ENCODE results near the gene SLC6A8.
"Not testable (repeated sequence)": the region's sequence is repeated elsewhere in the genome, so short reads cannot be mapped to it uniquely, and the experiment has no call there.

Gene SLC6A8

DNA sequence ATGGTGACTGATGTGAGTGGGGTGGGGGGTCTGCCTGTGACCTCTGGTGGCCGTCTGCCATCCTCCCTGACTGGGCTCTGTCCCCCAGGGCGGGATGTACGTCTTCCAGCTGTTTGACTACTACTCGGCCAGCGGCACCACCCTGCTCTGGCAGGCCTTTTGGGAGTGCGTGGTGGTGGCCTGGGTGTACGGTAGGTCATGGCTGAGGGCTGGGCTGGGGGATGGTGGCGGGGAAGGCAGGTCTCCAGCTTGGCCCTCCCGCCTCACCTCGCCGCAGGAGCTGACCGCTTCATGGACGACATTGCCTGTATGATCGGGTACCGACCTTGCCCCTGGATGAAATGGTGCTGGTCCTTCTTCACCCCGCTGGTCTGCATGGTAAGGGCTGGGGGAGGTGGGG is 6.5 kb downstream of the SLC6A8 start:
- not testable (repeated sequence) for DNase-seq

- DNase-seq: no peak
Observed at GRCh38 chrX:153694687-153695270, 7.1 kb downstream of the SLC6A8 start.

DNA sequence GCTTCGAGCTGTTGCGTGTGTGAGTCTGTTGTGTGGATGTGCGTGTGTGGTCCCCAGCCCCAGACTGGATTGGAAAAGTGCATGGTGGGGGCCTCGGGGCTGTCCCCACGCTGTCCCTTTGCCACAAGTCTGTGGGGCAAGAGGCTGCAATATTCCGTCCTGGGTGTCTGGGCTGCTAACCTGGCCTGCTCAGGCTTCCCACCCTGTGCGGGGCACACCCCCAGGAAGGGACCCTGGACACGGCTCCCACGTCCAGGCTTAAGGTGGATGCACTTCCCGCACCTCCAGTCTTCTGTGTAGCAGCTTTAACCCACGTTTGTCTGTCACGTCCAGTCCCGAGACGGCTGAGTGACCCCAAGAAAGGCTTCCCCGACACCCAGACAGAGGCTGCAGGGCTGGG is 8.4 kb downstream of the SLC6A8 start:
- DNase-seq: no peak

- DNase-seq: not testable (repeated sequence)
Observed at GRCh38 chrX:153696538-153696937, 8.8 kb downstream of the SLC6A8 start.

DNA sequence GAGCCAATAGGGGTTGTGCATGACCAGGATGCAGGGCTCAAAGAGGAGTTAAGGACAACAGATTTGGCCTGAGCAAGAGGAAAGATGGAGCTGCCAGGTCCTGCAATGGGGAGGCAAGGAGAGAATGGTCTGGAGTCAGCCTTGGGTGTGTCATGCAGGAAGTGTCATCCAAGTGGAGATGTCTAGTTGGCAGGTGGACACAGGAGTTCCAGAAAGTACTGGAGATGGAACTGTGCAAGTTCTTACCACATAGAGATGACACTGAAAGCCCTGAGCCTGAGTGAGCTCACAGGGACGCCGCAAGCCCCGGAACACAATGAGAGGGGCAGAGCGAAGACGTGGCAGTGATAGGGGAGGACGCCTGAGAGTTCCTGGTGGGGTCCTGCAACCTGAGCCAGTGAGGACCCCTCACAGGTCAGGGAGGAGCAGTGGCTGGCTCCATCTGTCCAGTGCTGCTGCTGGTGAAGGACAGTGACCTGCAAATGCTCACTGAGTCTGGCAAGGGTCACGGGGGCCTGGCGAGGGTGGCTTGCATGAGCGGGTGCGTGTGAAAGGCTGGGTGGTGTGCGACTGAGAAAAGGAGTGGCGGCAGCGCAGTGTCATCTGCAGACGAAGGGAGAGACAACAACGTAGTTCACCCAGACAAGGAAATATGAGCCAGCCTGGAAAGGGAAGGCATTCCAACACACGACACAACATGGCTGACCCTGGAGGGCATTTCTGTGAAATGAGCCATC is 9.4 kb downstream of the SLC6A8 start:
- not testable (repeated sequence) for DNase-seq

DNA sequence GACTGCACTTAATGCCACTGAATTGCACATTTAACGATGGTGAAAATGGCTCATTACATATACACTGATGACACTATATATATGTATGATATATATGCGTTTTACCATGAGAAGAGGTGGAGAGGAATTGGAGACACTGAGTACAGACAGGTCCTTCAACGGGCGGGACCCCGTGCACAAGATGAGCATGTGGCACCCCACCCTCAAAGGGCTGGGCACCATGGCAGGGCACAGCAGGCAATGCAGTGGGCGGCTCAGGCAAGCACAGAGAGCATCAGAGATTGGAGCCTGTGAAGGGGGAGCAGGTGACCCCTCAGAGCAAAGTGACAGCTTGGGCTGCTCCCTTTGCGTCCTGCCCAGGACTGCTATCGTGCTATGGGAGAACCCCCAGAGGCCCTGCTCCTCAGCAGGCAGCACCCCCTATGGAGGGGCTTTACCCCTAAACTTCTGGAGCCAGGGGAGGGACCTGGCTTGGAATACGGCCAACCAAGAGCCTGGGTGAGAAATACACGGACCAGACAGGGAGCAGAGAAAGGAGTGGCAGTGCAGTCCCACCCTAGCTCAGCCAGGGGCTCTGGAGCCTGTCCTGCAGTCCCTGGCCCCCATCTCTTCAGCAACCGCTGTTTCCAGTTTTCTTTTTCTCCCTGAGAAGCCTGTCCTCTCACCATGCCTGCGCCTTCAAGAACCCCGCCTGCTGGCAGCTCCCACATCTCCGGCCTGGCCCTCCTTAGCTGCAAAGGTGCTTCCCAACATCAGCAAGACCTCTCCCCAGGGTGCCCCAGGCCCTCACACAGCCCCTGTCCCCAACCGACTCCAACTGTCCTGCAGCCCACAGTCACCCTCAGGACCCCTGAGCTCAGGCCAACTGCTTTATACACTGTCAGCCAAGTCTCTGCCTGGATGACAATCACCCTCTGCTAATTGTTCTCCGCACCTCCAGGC is 10.5 kb downstream of the SLC6A8 start:
- DNase-seq: no peak

GRCh38 chrX:153699210-153699783 is 11.6 kb downstream of the SLC6A8 start:
- DNase-seq: not testable (repeated sequence)

DNA sequence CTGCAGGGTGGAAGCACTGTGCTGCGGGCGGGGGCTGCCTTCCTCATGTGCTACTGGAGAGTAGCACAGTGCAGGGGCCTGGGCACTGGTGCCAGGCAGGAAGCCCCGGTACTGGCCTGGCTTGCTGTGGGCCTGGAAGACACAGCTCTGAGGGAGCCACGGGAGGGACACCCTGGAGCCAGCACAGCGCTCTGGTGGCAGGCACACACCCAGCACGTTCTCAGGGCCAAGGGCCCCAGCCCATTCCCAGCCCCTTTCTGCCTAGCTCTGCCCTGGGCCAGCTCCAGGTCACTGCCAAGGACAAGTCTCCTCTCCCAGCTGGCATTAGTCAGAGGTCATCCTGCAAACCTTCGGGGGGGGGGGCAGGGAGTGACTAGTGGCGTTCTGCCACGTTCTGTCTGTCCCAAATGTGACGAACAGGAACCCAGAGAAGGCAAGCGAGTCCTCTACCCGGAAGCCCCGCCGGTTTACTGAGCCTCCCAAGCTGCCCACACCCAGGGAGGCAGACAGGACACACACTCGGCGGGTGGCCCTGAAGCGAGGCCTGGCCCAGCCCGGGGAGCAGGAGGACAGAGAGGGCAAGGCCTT is 12.2 kb downstream of the SLC6A8 start:
- not testable (repeated sequence) for DNase-seq

DNA sequence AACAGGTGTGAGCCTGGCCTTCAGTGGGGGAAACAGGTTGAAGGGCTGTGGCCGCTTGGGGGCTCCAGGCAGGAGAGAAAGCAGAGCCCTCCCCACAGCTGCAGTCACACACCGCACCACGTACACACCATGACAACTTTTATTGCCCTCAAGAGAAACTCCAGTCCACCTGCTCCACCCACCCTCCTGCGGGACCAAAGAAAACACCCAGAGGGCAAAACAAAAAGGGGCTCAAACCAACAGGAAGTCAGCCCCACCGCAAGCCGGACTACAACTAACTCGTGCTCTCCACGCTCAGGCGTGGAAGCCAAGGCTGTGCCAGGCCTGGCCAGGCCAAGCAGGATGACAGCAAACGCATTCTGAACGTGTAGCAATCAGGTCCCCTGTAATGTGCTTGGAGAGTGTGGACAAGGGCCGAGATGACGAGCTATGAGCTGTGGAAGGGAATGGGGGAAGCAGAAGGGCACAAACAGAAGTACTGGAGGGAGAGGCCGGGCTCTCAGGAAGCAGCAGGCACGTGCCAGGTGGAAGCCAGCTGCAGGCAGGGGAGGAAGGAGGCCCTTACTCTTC is 12.7 kb downstream of the SLC6A8 start:
- no peak for DNase-seq

DNA sequence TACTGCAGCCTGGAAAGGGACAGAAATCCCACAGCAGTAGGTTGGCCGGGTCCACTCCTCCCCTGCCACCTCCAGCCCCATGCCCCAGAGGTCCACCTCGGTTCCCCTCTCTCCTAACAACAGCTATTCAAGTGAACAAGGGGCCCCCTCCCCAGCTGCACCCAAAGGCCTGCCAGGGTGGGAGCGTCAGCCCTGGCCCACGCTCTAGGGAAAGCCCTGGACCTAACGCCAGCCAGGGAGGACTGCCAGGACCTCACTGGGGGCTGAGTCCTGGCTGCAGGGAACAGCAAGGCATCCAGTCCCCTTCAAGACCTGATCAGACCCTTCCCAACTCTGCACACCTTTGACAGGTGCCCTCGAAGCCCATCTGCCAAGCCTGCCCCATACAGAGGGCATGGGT is 13.2 kb downstream of the SLC6A8 start:
- DNase-seq: no peak

GRCh38 chrX:153701706-153702105 is 14.0 kb downstream of the SLC6A8 start:
- DNase-seq: no peak

GRCh38 chrX:153702336-153703035 is 14.8 kb downstream of the SLC6A8 start:
- DNase-seq: no peak

GRCh38 chrX:153703036-153703370 is 15.3 kb downstream of the SLC6A8 start:
- no peak for DNase-seq

DNA sequence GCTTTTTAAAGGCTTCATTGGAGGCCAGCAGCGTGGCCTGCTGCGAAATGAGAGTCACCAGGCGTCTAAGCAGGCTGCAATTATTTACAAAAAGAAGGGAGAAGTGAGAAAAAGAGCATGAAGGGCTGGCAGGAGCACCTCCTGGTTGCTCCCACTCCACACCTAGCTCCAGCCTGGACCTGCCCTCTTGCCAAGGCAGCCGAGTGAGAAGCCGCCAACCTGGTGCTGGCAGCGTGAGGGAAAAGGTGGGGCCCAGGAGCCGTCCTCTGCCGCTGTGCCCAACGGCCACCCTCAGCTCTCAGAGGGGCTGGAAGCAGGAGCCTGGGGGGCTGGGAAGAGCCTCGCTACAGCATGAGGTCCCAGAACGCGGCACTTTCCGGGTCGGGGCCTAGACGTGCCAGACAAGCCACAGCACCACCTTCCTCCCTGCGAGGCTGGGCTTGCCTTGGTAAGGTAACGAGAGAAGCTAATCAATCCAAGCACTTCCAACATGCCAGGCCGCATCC is 16.3 kb downstream of the SLC6A8 start:
- DNase-seq: no peak

DNA sequence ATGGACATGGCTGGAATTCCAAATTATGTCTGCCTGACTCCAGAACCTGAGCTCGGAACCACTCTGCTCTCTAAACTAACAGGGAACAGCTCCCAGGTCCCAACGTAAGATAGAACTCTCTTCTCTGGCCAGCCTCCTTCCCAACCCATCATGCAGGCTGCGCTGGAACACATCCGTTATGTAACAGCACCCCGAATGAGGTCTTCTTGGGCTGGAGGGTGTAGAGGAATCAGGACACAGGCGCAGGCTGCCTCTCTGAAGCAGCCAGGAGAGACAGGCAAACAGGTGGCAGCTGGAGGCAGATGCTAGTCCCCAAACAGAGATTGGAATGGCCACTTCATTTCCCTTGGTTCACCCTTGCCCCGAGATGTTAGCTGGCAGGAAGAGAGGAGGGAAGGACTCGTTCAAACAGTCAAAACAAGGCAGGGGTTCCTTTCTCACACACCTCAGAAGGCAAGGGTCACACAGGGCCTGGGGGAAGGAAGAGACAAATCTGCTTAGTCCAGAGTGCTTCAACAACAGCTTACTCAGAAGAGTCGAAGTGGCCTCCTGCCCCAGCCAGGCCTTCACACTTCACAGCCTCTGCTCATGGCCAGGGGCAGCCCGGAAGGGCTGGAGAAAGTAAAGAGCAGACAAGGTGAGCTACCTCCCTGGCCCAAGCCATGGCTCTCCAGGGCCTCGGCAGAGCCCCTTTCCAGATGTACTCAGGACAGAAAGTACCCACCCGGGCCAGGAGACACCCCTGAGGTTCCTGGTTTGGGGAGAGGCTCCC is 17.1 kb downstream of the SLC6A8 start:
- DNase-seq: not testable (repeated sequence)

DNA sequence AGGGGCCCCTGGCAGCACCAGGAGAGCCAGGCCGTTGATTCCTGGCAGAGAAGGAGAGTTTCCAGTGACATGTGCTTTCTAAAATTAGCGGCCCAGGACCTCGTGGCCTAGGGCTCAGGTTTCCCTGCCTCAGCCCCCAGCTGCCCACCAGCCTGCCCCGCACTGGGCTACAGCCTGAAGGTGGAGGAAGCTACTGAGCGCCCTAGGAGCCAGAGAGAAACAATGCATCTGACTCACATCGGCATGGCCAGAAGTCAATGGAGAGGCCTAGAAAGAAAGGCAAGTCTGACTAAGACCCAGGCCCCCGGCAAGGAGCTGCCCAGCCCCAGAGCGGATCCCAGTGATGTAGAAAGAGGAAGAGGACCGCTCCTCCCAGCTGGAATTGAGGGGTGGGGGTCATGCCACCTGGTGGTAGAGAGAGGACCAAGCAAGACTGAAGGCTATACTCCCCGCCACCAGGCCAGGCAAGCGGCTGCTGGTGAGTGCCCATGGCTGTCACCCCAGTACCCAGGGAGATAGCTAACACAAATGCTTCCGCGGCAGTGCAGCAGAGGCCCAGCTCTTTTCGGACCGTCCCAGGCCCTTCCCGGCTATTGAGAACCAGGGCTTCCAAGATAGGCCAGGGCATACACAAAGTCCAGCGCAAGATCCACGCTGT is 17.8 kb downstream of the SLC6A8 start:
- not testable (repeated sequence) for DNase-seq

- no peak for DNase-seq
Observed at GRCh38 chrX:153706799-153707198, 19.1 kb downstream of the SLC6A8 start.

- DNase-seq: no peak
Observed at GRCh38 chrX:153707406-153707805, 19.7 kb downstream of the SLC6A8 start.

DNA sequence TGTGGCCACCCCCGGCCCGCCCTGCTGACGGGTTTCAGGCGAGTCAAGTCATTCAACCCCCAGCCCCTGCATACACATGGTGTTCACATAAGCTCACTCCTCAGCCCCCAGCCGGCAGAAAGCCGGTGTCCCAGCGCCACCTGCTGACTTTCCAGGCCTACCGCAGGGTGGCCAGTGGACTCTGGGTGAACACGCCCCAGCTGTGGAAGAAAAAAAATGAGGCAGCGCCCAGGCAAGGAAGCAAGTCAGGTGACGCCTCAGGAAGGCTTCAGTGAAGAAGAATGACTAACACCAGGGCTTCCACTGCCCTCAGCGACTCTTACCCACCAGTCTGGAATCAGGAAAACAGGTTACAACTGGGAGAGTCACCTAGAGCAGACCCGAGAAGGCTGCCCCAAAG is 20.7 kb downstream of the SLC6A8 start:
- peak in 2 of 5 experiments; percentile 7 to 38 for DNase-seq

All from T-helper 2 cell (primary cell).